GM13976 (cell line): ENCODE data around the gene EXOC1.

Experiments used
- DNase-seq: peaks from one replicate; pipeline ENCODE4 v3.0.0; 2012; ENCODE audit warnings: low spot score
- CTCF ChIP-seq: IDR thresholded peaks from 2 replicates; pipeline ENCODE4 v1.5.1; 2012; ENCODE audit warnings: borderline replicate concordance, mild to moderate bottlenecking; ENCODE audit not compliant: insufficient read depth; ENCODE audit errors: extremely low read depth, missing control alignments, control extremely low read depth
- in situ Hi-C: fragments of 300-500 bp; cut with MboI; formaldehyde crosslinking; loops from one replicate; pipeline ENCODE4 v1.12.0; 2022; ENCODE audit warnings: low sequenced_read_pairs, mixed read lengths, inconsistent platforms; ENCODE audit not compliant: unreplicated experiment

The EXOC1 gene

GRCh38 chr4:55820279-55820678 is 33.2 kb upstream of the EXOC1 start:
- DNase-seq = no peak
- in situ Hi-C loops = no loop called here
- no peak for TF ChIP-seq CTCF

GRCh38 chr4:55822329-55822728 is 31.1 kb upstream of the EXOC1 start:
- in situ Hi-C loops = no loop called here
- TF ChIP-seq CTCF = no peak
- no peak for DNase-seq

GRCh38 chr4:55824865-55825264 is 28.6 kb upstream of the EXOC1 start:
- in situ Hi-C loops = no loop called here
- DNase-seq = no peak
- TF ChIP-seq CTCF = no peak

GRCh38 chr4:55826986-55827385 is 26.5 kb upstream of the EXOC1 start:
- in situ Hi-C loops = no loop called here
- no peak for TF ChIP-seq CTCF
- no peak for DNase-seq

GRCh38 chr4:55827582-55827981 is 25.9 kb upstream of the EXOC1 start:
- TF ChIP-seq CTCF = no peak
- no peak for DNase-seq
- in situ Hi-C loops = no loop called here

- in situ Hi-C loops = no loop called here
- DNase-seq = no peak
- TF ChIP-seq CTCF = no peak
These were observed 23.4 kb upstream of the EXOC1 start for GRCh38 chr4:55830048-55830447.

- TF ChIP-seq CTCF = no peak
- in situ Hi-C loops = no loop called here
- no peak for DNase-seq
These were observed 22.7 kb upstream of the EXOC1 start for GRCh38 chr4:55830716-55831115.
